ENCODE measurements around the gene PRR36. TPM values are rescaled to one million over a fixed set of nuclear protein-coding genes. Genes with fewer than 3 reads are reported as not detected.

Gene PRR36
- total RNA-seq, 4 donors from 2014 or later, result 0.72 to 0.93 (median 0.83) TPM

DNA sequence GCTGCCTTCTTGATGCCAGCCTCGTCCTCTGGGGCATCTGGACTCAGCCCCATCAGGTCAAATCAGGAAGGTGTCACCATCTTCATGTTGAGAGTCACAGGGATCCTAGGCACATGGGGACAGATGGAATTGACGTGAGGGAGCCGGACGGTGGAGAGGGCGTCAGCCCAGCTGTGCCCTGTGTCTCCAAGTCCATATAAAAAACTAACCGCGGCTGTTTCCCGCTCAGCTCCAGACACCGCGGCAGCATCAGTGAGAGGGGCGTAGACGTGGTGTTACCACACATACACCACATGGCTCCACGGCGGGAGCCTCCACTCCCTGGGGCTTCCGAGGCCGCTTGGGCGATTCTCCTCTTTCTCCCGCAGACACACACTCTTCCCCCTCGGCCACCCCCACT is 5.6 kb upstream of the PRR36 start:
- H3K4me3 ChIP-seq (ENCODE audit: low read depth, poor library complexity, severe bottlenecking), result no peak overlapping the region
- TF ChIP-seq, protein P1, sequence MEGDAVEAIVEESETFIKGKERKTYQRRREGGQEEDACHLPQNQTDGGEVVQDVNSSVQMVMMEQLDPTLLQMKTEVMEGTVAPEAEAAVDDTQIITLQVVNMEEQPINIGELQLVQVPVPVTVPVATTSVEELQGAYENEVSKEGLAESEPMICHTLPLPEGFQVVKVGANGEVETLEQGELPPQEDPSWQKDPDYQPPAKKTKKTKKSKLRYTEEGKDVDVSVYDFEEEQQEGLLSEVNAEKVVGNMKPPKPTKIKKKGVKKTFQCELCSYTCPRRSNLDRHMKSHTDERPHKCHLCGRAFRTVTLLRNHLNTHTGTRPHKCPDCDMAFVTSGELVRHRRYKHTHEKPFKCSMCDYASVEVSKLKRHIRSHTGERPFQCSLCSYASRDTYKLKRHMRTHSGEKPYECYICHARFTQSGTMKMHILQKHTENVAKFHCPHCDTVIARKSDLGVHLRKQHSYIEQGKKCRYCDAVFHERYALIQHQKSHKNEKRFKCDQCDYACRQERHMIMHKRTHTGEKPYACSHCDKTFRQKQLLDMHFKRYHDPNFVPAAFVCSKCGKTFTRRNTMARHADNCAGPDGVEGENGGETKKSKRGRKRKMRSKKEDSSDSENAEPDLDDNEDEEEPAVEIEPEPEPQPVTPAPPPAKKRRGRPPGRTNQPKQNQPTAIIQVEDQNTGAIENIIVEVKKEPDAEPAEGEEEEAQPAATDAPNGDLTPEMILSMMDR (IDR thresholded peaks at IDR 0.05), result no peak
- TF ChIP-seq POLR2A (IDR thresholded peaks at IDR 0.05), result no peak
- intact Hi-C loops (cut with DNase I; ENCODE audit: low total_unique reads), result loop anchor here (5.0 kb wide), 1 partner anchor 1283 kb away; no protein-coding TSS in a partner anchor
- DNase-seq (ENCODE audit: low spot score in 2 of 2), result no peak
- 74 to 77% methylated on average over 19 of the region's 19 CpGs for WGBS, 2 donors

DNA sequence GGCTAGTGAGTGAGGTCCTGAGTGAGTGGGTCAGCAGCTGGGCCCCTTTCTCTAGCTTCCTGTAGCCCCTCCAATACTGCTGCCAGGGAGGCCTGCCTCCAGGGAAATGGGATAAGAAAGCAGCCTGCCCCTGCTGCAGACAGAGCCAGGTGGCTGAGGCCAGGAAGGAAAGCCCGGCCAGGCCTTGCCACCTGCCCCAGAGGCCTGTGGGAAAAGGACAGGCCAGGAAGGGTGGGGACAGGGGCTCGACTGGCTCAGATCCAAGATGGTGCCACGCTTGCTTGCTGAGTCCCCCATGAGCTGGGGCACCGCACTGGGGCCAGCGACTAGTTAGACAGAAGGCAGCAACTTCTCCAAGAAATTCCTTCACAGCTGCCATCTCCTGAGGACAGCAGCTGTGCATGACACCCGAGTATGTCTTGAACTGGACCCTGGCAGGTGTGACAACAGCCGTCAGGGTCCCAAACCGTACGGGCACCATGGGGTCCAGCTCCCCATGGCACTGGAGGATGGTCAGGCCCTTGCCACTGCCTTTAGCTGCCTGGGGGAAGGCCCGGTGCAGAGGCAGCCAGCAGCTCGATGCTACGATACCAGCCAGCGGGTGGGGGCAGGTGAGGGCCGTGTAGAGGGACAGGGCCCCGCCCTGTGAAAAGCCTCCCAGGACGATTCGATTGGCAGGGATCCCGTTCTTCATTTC is 5.1 kb upstream of the PRR36 start:
- intact Hi-C loops (cut with DNase I; ENCODE audit: low total_unique reads), result no loop called here
- no peak overlapping the region for H3K4me3 ChIP-seq (ENCODE audit: low read depth, poor library complexity, severe bottlenecking)
- WGBS, 2 donors, result 53 to 64% methylated on average over 11 to 18 of the region's 18 CpGs
- no peak for DNase-seq (ENCODE audit: low spot score in 2 of 2)
- no peak for TF ChIP-seq POLR2A (IDR thresholded peaks at IDR 0.05)
- TF ChIP-seq, protein P1 (IDR thresholded peaks at IDR 0.05), result no peak

DNA sequence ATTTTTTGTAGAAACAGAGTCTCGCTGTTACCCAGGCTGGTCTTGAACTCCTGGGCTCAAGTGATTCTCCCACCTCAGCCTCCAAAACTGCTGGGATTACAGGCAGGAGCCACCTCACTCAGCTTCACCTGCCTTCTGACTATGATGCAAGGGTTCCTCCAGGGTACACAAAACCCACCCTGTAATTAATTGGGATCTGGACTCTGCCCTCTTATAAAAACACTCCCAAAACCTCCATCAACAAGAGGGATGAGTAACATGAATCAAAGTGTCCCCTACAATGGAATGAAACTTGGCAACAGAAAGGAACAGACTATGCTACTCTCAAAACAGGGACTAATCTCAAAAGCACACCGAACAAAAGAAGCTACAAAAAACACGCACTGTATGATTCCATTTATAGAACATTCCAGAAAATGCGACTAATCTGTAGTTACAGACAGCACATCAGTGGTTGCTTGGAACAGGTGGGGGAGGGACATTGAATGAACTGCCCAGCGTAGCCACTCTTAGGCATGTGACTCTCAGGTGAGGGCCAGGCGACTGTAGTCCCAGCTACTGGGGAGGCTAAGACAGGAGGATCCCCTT is 3.2 kb upstream of the PRR36 start:
- no peak overlapping the region for H3K4me3 ChIP-seq (ENCODE audit: low read depth, poor library complexity, severe bottlenecking)
- no peak for TF ChIP-seq POLR2A (IDR thresholded peaks at IDR 0.05)
- intact Hi-C loops (cut with DNase I; ENCODE audit: low total_unique reads), result no loop called here
- no peak for DNase-seq (ENCODE audit: low spot score in 2 of 2)
- 71 to 72% methylated on average over 6 of the region's 6 CpGs for WGBS, 2 donors

DNA sequence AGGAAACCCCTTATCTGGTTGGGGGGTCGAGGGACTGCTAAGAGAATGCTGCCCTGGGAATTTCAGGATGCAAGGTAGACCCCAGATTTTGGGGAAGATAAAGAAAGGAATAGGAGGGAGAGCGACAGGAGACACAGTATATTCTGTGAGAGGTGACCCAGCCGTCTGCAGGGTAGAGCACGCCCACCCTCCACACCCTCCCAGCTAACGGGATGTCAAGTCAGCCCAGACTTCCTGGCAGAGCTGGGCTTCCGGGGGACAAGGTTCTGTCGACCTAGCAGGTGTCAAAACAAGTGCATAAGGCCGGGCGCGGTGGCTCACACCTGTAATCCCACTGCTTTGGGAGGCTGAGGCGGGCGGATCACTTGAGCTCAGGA is 695 bp upstream of the PRR36 start:
- TF ChIP-seq, protein P1 (IDR thresholded peaks at IDR 0.05), result no peak
- TF ChIP-seq POLR2A (IDR thresholded peaks at IDR 0.05), result no peak

DNA sequence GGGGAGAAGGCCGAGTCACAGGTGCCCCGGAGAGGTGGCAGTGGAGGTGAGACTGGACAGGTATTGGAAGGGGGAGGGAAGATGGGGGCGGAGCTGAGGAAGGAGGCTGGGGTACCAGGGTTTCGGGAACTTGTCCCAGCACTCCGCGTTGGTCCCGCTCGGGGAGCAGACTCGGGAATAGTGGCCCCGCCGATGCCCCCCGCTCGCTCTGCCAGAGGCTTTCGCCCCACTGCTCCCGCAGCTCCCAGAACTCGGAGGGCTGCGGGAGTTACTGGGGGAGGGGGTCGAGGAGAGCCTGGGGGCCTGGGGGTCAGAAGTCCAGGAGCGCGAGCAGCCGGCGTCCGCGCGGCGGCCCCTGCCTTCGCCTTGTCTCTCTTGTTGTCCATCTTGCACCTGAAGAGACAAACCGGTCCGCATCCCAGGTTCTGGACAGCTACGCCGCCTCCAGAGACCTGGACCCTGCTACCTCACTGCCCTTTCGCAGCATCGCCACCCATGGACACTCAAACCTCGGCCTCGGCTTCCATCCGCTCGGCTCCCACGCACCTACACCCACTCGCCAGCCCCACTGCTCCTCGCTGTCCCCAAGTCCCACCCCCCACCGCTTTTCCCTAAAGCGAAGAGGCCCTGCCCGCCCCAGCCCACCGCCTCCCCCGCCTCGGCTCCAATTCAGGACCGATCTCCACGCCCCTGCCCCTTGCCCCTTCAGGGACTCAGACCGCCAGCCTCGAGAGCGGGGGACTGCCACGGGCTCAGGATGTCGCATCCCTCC is 700 bp downstream of the PRR36 start:
- intact Hi-C loops (cut with DNase I; ENCODE audit: low total_unique reads), result no loop called here

More for the DNA sequence above, 695 bp upstream of the PRR36 start:
- 56% methylated on average over 9 to 12 of the region's 12 CpGs for WGBS, 2 donors
- no peak overlapping the region for H3K4me3 ChIP-seq (ENCODE audit: low read depth, poor library complexity, severe bottlenecking)
- no peak for DNase-seq (ENCODE audit: low spot score in 2 of 2)
- intact Hi-C loops (cut with DNase I; ENCODE audit: low total_unique reads), result no loop called here

More for the DNA sequence above, 700 bp downstream of the PRR36 start:
- H3K4me3 ChIP-seq (ENCODE audit: low read depth, poor library complexity, severe bottlenecking), result no peak overlapping the region
- DNase-seq (ENCODE audit: low spot score in 2 of 2), result no peak
- 11 to 12% methylated on average over 45 to 51 of the region's 53 CpGs for WGBS, 2 donors
- TF ChIP-seq, protein P1 (IDR thresholded peaks at IDR 0.05), result no peak
- no peak for TF ChIP-seq POLR2A (IDR thresholded peaks at IDR 0.05)
